Stomach (tissue), 4 donors: ENCODE results near the gene HS6ST3.

Source experiments
- EP300 ChIP-seq: sonication (generic); formaldehyde crosslinking; IDR thresholded peaks from one replicate; pipeline ENCODE4 v1.6.1; 2017; ENCODE audit warnings: antibody characterized with exemption
- POLR2A ChIP-seq, 4 donors: fragments of 450-650 bp; IDR thresholded peaks; one replicate each; pipeline ENCODE4 v1.6.1; 2016; ENCODE audit warnings: antibody characterized with exemption in 4 of 4, control low read depth in 2 of 4, mild to moderate bottlenecking in 1 of 4, moderate library complexity in 1 of 4
- POLR2AphosphoS5 ChIP-seq, 3 donors: sonication (generic); formaldehyde crosslinking; IDR thresholded peaks; one replicate each; pipeline ENCODE4 v1.6.1; 2016; ENCODE audit warnings: antibody characterized with exemption in 3 of 3

GRCh38 chr13:96667294-96668018, 577.5 kb downstream of the HS6ST3 start:
- TF ChIP-seq EP300 (no peak), POLR2A (IDR thresholded peaks at IDR 0.05) (no peak), POLR2AphosphoS5 (IDR thresholded peaks at IDR 0.05) (no peak)
